ENCODE measurements around the gene NRF1. TPM values are rescaled to one million over a fixed set of nuclear protein-coding genes. Genes with fewer than 3 reads are reported as not detected.

NRF1 gene
- total RNA-seq, 1 donor, result 23.7 TPM

GRCh38 chr7:129796186-129796775 is 184.8 kb downstream of the NRF1 start:
- DNase-seq (ENCODE audit: low read depth in 2 of 3, low spot score in 2 of 3), result no peak

GRCh38 chr7:129797214-129797789 is 185.8 kb downstream of the NRF1 start:
- DNase-seq (ENCODE audit: low read depth in 2 of 3, low spot score in 2 of 3), result no peak

GRCh38 chr7:129798616-129799349 is 187.3 kb downstream of the NRF1 start:
- no peak for DNase-seq (ENCODE audit: low read depth in 2 of 3, low spot score in 2 of 3)

GRCh38 chr7:129799350-129799955 is 187.9 kb downstream of the NRF1 start:
- DNase-seq (ENCODE audit: low read depth in 2 of 3, low spot score in 2 of 3), result no peak

- no peak for DNase-seq (ENCODE audit: low read depth in 2 of 3, low spot score in 2 of 3)
These were observed 189.4 kb downstream of the NRF1 start for GRCh38 chr7:129800901-129801300.

- no peak for DNase-seq (ENCODE audit: low read depth in 2 of 3, low spot score in 2 of 3)
These were observed 190.4 kb downstream of the NRF1 start for GRCh38 chr7:129801882-129802281.

GRCh38 chr7:129803546-129804081 is 192.1 kb downstream of the NRF1 start:
- DNase-seq (ENCODE audit: low read depth in 2 of 3, low spot score in 2 of 3), result no peak

- DNase-seq (ENCODE audit: low read depth in 2 of 3, low spot score in 2 of 3), result no peak
These were observed 192.8 kb downstream of the NRF1 start for GRCh38 chr7:129804111-129804889.

- DNase-seq (ENCODE audit: low read depth in 2 of 3, low spot score in 2 of 3), result no peak
These were observed 193.6 kb downstream of the NRF1 start for GRCh38 chr7:129804890-129805719.

Small RNAs within 50 kb of the gene (small RNA-seq; reads per million reads assigned to genes)
- gene MIR182 (0.95 reads per million, percentile 29 among the genes with 10 or more reads in this experiment), gene MIR183 (0.68 reads per million, percentile 7 among the genes with 10 or more reads in this experiment), gene MIR96 (not detected)

Other genes starting within 250 kb of the NRF1 start
- 0.81 TPM for gene STRIP2, start 177.3 kb upstream of the NRF1 start, total RNA-seq
- gene SMKR1, start 109.2 kb upstream of the NRF1 start, total RNA-seq, result 1.3 TPM

Measured in hematopoietic multipotent progenitor cell (in vitro differentiated cells).